ENCODE results near the gene ZRANB3.
"Not testable (repeated sequence)": the region's sequence is repeated elsewhere in the genome, so short reads cannot be mapped to it uniquely, and the experiment has no call there.

Gene ZRANB3

DNA sequence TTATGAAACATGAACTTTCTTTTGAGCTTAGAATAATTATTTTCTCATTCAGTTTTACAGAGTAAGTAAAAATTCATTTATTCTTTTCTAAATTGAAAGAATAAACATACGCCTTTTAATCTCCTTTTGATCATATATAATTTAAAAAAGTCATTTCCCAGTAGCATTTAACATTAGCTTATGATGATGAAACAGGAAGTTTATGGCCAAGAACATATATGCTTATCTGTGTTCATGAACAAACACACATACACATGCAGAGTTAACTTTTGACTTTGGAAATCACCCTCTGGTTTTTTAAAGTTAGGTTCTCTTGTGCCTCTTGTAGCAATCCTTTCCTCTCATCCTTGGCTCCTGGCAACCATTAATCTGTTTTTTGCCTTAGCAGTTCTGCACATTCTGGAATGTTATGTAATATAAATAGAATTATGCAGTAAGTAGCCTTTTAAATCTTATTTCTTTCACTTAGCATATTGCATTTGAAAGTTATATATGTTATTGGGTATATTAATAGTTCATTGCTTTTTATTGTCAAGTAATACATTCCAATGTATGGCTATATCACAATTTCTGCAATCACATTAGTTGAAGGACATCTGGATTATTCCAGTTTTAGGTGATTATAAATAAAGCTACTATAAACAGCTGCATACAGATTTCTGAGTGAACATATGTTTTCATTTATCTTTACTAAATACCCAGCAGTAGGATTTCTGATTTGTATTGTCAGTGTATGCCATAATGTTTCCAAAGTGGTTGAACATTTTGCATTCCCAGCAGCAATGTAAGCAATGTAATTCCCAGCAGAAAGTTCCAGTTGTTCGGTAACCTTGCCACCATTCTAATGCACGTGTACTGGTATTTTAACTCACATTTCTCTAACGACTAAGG lies 210.3 kb downstream of the ZRANB3 start:
- no peak for DNase-seq (ENCODE audit: low read depth)

DNA sequence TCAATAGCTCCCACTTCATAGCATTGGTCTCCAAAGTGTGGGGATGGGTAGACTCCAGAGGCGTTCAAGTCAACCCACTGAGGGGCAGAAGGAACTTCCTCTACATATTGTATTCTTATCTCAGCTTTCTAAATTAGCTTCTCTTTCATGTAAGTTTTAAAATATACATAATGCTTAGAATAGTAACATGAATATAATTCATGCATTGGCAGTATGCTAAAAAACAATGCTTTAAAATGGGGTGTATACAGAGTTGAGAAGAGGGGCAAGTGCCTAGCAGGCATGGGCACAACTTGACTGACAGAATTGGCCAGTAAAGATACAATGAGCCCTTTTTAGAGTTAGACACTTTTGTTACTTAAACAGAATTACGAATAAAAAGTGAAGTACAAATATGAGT lies 212.2 kb downstream of the ZRANB3 start:
- no peak for DNase-seq (ENCODE audit: low read depth)

- no peak for DNase-seq (ENCODE audit: low read depth)
Measured at GRCh38 chr2:135317375-135317774, 213.6 kb downstream of the ZRANB3 start.

DNA sequence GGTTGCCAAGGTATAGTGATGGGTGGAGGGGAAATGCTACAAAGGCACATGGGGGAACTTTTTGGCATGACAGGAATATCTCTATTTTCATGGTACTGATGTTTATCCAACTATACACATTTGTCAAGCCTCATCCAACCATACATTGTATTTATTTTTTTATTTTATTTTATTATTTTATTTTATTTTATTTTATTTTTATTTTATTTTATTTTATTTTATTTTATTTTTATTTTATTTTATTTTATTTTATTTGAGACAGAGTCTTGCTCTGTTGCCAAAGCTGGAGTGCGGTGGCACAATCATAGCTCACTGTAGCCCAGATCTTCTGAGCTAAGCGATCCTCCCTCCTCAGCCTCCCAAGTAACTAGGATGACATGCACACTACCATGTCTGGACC lies 219.1 kb downstream of the ZRANB3 start:
- DNase-seq (ENCODE audit: low read depth) = no peak

- DNase-seq (ENCODE audit: low read depth) = no peak
Measured at GRCh38 chr2:135311268-135311667, 219.8 kb downstream of the ZRANB3 start.

DNA sequence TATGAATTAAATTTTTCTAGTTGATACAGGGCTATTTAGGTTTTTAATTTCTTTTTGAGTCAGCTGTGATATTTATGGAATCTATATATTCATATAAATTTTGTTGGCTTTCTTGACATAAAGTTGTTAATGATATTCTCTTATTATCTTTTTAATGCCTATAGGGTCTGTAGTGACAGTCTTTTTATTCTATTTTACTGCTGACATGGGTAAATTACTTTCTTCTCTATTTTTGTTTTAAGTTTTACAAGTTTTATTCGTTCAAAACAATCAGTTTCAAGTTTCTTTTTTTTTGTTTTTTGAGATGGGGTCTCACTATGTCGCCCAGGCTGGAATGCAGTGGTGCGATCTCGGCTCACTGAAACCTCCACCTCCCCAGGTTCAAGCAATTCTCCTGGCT lies 226.3 kb downstream of the ZRANB3 start:
- DNase-seq (ENCODE audit: low read depth) = no peak

DNA sequence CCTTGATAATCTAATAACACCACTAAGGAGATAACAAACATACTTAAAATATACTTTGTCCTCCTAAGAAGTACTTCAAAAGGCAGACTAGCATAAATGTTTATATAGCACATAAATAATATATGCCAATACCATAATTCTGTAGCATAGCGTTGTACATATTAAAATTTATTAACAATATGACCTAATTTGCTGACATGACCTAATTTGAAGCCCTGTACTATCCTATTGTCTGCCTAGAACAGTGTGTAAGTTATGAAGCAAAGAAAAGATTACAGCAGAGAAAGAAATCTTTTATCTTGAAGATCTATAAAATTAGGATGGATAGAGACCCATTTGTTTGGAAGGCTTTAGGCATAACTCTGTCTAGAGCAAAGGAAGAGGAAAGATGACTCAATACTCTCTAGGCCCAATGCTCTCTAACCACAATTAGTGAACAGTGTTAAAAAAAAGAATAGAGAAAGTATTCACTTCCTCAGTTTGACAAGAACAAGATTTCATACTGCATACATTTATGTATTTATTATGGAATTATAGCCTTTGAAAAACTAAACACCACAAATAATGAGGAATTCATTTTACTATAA lies 231.3 kb downstream of the ZRANB3 start:
- DNase-seq (ENCODE audit: low read depth) = no peak

GRCh38 chr2:135299165-135299564 lies 231.9 kb downstream of the ZRANB3 start:
- no peak for DNase-seq (ENCODE audit: low read depth)

GRCh38 chr2:135287121-135287520 lies 243.9 kb downstream of the ZRANB3 start:
- not testable (repeated sequence) for DNase-seq (ENCODE audit: low read depth)

- DNase-seq (ENCODE audit: low read depth) = no peak
Measured at GRCh38 chr2:135285391-135285790, 245.6 kb downstream of the ZRANB3 start.

- no peak for DNase-seq (ENCODE audit: low read depth)
Measured at GRCh38 chr2:135281379-135281778, 249.6 kb downstream of the ZRANB3 start.

DNA sequence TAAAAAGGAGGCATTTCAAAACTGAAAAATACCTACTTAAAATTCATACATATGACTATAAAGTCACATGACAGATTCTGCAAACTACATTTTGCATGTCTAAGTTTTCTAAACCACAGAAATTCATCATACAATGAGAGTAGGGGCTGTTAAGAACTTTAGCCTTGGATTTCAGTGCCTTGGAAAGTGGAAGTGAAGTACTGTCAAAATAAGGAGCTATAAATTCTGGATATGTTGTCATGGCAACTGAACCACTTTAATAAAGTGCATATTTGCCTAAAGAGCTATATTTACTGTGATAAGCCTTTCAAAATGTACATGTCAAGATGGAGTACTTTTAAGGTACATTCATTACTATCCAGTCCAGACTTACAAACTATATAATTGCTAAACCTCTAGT lies 251.8 kb downstream of the ZRANB3 start:
- no peak for DNase-seq (ENCODE audit: low read depth)

DNA sequence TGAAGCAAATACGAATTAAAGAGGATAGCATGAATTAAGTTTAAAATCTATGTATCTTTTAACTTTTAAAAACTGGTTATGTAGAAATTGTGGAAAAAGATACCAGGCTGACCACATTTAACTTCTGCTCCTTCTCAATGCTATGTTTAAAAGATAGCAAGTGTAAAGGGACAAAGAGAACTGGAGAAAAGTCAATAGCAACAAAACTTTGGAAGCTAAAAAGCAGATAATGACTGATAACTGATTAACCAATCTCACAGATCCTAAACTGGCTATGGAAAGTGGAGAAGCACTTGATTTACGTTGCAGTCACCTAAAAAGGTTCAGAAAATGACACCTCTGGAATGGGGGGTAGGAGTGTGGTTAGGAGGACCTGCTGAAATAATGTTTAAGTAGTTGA lies 254.5 kb downstream of the ZRANB3 start:
- DNase-seq (ENCODE audit: low read depth) = no peak

- DNase-seq (ENCODE audit: low read depth) = no peak
Measured at GRCh38 chr2:135271006-135271405, 260.0 kb downstream of the ZRANB3 start.

- DNase-seq (ENCODE audit: low read depth) = no peak
Measured at GRCh38 chr2:135265960-135266490, 265.0 kb downstream of the ZRANB3 start.

GRCh38 chr2:135259123-135259522 lies 271.9 kb downstream of the ZRANB3 start:
- DNase-seq (ENCODE audit: low read depth) = no peak

DNA sequence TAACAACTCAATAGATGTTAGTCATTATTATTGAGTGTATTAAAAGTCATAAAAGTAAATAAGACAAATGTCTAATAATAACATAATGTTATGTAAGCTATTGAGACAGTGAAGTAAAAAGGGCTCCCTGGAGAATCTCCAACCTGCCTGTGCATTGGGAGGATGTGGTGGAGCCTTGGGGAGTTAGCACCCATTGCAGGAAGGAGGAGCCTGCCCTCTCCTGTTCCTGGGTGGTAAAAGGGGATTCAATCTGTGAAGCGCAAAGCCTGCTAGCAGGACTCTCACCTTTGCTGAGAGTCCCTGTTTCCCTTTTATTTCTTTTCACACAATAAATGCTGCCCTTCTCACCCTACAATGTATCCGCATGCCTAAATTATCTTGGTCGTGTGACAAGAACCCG lies 272.8 kb downstream of the ZRANB3 start:
- no peak for DNase-seq (ENCODE audit: low read depth)

- DNase-seq (ENCODE audit: low read depth) = no peak
Measured at GRCh38 chr2:135257383-135258090, 273.5 kb downstream of the ZRANB3 start.

DNA sequence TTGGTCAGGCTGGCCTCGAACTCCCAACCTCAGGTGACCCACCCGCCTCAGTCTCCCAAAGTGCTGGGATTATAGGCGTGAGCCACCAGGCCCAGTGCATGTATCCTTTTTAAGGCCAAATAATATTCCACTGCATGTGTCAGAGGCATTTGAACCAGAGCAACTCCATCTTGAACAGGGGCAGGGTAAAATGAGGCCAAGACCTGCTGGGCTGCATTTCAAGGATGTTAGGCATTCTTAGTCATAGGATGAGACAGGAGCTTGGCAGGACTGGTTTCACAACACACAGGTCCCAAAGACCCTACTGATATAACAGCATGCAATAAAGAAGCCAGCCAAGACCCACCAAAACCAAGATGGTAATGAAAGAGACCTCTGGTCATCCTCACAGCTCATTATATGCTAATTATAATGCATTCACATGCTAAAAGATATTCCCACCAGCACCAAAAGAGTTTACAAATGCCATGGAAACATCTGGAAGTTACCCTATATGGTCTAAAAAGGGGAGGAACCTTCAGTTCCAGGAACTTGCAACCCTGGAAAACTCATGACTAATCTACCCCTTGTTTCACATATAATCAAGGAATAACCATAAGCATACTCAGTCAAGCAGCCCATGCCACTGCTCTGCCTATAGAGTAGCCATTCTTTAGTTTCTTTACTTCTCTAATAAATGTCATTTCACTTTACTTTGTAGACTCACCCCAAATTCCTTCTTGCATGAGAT lies 274.3 kb downstream of the ZRANB3 start:
- DNase-seq (ENCODE audit: low read depth) = no peak

DNA sequence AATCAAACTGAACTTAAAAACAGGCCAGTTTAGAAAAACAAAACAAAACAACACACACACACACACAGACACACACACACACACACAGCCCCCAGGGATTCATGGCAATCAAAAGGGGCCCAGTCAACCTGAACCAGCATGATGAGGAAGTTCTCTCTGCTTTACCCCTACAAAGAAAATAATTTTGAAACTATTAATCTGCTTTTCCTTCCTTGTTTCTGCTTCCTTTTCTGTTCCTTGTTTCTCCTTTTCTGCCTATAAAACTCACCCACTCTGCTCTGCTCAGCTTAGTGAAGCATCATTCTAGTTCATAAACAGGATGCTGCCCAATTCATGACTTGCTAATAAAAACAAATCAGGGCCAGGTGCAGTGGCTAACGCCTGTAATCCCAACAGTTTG lies 275.8 kb downstream of the ZRANB3 start:
- no peak for DNase-seq (ENCODE audit: low read depth)

- no peak for DNase-seq (ENCODE audit: low read depth)
Measured at GRCh38 chr2:135252805-135253458, 278.1 kb downstream of the ZRANB3 start.

DNA sequence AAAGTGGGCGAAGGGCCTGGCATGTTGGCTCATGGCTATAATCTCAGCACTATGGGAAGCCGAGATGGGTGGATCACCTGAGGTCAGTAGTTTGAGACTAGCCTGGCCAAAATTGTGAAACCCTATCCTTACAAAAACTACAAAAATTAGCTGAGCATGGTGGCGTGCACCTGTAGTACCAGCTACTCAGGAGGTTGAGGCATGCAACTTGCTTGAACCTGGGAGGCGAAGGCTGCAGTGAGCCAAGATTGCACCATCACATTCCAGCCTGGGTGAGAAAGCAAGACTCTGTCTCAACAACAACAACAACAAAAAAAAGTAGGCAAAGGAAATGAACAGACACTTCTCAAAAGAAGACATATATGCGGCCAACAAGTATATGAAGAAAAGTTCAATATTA lies 282.4 kb downstream of the ZRANB3 start:
- DNase-seq (ENCODE audit: low read depth) = no peak

All from GM04503 (cell line).